Activated CD4-positive, alpha-beta memory T cell treated with anti-CD3 and anti-CD28 coated beads for 36 hours (primary cell): Measurements from ENCODE around the gene APP. TPM values are rescaled to one million over a fixed set of nuclear protein-coding genes. Genes with fewer than 3 reads are reported as not detected.

Experiments used
- CTCF ChIA-PET: fragments of 350-600 bp; sonication (Branson Sonifier 250); formaldehyde crosslinking; loops from one replicate; lab custom pipeline; 2021; ENCODE audit warnings: antibody characterized with exemption, inconsistent platforms; lab: Charles Lee
- POLR2A ChIA-PET: fragments of 350-600 bp; sonication (Branson Sonifier 250); formaldehyde crosslinking; loops from one replicate; lab custom pipeline; 2021; ENCODE audit warnings: antibody characterized with exemption; lab: Charles Lee
- DNase-seq: peaks from one replicate; pipeline ENCODE4 v3.0.0-alpha.2; 2020
- H3K27ac Mint-ChIP-seq: one replicate; pipeline ENCODE4 v1.8.0; 2021; ENCODE audit warnings: mixed read lengths
- H3K27me3 Mint-ChIP-seq: one replicate; pipeline ENCODE4 v1.8.0; 2021; ENCODE audit warnings: mixed read lengths
- H3K36me3 Mint-ChIP-seq: one replicate; pipeline ENCODE4 v1.8.0; 2021; ENCODE audit warnings: mixed read lengths
- H3K4me1 Mint-ChIP-seq: one replicate; pipeline ENCODE4 v1.8.0; 2021; ENCODE audit warnings: low read depth, mixed read lengths
- H3K4me3 Mint-ChIP-seq: one replicate; pipeline ENCODE4 v1.8.0; 2021; ENCODE audit warnings: mild to moderate bottlenecking, mixed read lengths
- H3K9me3 Mint-ChIP-seq: one replicate; pipeline ENCODE4 v1.8.0; 2021; ENCODE audit warnings: mixed read lengths
- intact Hi-C: fragments of 100-400 bp; cut with micrococcal nuclease; formaldehyde crosslinking; loops from one replicate; pipeline ENCODE4 v1.15.1; 2023
- total RNA-seq, 2 experiments: library from RNA; stranded (reverse); gene quantifications; one replicate each; pipeline ENCODE4 v1.2.3, GENCODE V29; 2021

APP gene
- 10 to 100 TPM; 46.3 to 47.1 TPM for total RNA-seq

DNA sequence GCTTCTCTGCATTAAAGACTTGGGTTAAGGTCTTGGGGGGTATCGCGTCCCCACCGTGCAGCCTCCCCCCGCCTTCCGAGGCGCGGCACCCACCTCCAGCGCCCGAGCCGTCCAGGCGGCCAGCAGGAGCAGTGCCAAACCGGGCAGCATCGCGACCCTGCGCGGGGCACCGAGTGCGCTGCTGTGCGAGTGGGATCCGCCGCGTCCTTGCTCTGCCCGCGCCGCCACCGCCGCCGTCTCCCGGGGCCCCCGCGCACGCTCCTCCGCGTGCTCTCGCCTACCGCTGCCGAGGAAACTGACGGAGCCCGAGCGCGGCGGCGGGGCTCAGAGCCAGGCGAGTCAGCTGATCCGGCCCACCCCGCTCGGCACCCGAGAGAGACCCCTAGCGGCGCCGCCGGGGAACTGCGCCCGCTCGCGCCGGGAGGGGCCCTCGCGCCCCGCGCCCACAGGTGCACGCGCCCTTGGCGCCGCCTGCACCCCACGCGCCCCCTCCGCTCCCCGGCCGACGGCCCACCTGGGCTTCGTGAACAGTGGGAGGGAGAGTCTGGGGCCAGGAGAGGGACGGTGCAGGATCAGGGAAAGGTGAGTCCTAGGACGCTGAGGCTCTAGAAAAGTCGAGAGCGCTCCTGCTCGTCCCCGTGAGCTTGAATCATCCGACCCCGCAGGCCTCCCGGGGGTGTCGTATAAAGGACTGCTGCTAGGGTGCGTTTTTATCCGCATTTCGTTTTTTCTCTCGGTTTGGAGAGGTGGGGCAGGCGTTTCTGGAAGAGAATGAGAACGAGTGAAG is at the start of gene APP:
Gene APP (minus strand): TSS at position 300 of the 787 bp plus-strand sequence. CDS start 150 bp downstream, at position 150.
- Mint-ChIP-seq H3K9me3 (no peaks in the 10 kb centered on the region), H3K36me3 (no peaks in the 10 kb centered on the region), H3K27me3 (peaks cover 2% of the 10 kb centered on the region), H3K4me1 (peaks cover 15% of the 10 kb centered on the region), H3K4me3 (peak within 1 kb of the TSS; percentile 88), H3K27ac (peak within 1 kb of the TSS; percentile 44)
- ChIA-PET CTCF (interaction anchor here (0.5 to 2.2 kb wide), 18 partner anchors 11 to 453 kb away, joined by 3 to 9 read pairs (median 3); no protein-coding TSS in a partner anchor), POLR2A (no interaction called here)
- intact Hi-C loops: loop anchor here (1.0 kb wide), 3 partner anchors 275 to 436 kb away; partner anchors contain the start of genes ATP5PF and GABPA
- peak; percentile 91 for DNase-seq

GRCh38 chr21:26212220-26212619 is 41.6 kb upstream of the APP start:
- no peak overlapping the region for H3K27ac Mint-ChIP-seq
- peaks cover under 1% of the 10 kb centered on the region for H3K9me3 Mint-ChIP-seq
- ChIA-PET POLR2A (no interaction called here), CTCF (no interaction called here)
- no peak overlapping the region for H3K4me3 Mint-ChIP-seq
- no peak for DNase-seq
- H3K4me1 Mint-ChIP-seq: no peaks in the 10 kb centered on the region
- peaks cover 3% of the 10 kb centered on the region for H3K27me3 Mint-ChIP-seq
- no peaks in the 10 kb centered on the region for H3K36me3 Mint-ChIP-seq
- intact Hi-C loops: no loop called here

DNA sequence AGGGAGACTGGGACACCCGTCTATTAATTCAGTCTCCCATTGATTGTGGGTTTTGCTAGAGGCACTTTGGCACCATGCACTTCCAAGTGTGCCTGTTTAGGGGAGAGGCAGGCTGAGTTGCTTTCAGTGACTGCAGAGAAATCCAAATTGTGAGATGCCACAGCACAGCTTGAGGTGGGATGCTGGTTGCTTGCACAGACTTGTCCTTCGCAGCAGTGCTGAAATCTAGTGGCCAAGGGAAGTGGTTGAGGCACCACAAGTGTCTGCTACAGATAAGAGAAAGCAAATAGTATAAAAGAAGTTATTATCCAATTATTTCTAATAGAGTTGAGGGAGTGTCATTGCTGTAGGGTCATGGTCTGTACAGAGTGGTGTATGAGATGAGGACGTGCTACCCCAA is 40.0 kb upstream of the APP start:
- H3K4me3 Mint-ChIP-seq: no peak overlapping the region

GRCh38 chr21:26207021-26207420 is 36.5 kb upstream of the APP start:
- intact Hi-C loops: no loop called here
- Mint-ChIP-seq H3K27me3 (peaks cover 3% of the 10 kb centered on the region), H3K36me3 (no peaks in the 10 kb centered on the region), H3K9me3 (no peaks in the 10 kb centered on the region), H3K4me1 (no peaks in the 10 kb centered on the region), H3K27ac (no peak overlapping the region), H3K4me3 (no peak overlapping the region)
- CTCF ChIA-PET: no interaction called here
- no peak for DNase-seq
- POLR2A ChIA-PET: no interaction called here

More for the DNA sequence above, 40.0 kb upstream of the APP start:
- intact Hi-C loops: no loop called here
- Mint-ChIP-seq H3K27ac (no peak overlapping the region), H3K36me3 (no peaks in the 10 kb centered on the region), H3K4me1 (no peaks in the 10 kb centered on the region), H3K27me3 (peaks cover 3% of the 10 kb centered on the region), H3K9me3 (no peaks in the 10 kb centered on the region)
- ChIA-PET CTCF (no interaction called here), POLR2A (no interaction called here)
- no peak for DNase-seq

GRCh38 chr21:26199456-26199855 is 28.9 kb upstream of the APP start:
- no peaks in the 10 kb centered on the region for H3K4me1 Mint-ChIP-seq
- H3K4me3 Mint-ChIP-seq: no peak overlapping the region
- no peak for DNase-seq
- ChIA-PET POLR2A (no interaction called here), CTCF (no interaction called here)
- no peaks in the 10 kb centered on the region for H3K36me3 Mint-ChIP-seq
- no peaks in the 10 kb centered on the region for H3K27me3 Mint-ChIP-seq
- H3K9me3 Mint-ChIP-seq: no peaks in the 10 kb centered on the region
- H3K27ac Mint-ChIP-seq: no peak overlapping the region
- intact Hi-C loops: loop anchor here (5.0 kb wide), 1 partner anchor 797 kb away; no protein-coding TSS in a partner anchor

- DNase-seq: no peak
- intact Hi-C loops: loop anchor here (5.0 kb wide), 1 partner anchor 793 kb away; no protein-coding TSS in a partner anchor
- H3K36me3 Mint-ChIP-seq: no peaks in the 10 kb centered on the region
- ChIA-PET CTCF (interaction anchor here (0.6 kb wide), 1 partner anchor 52 kb away, joined by 3 read pairs; no protein-coding TSS in a partner anchor), POLR2A (no interaction called here)
- H3K27me3 Mint-ChIP-seq: no peaks in the 10 kb centered on the region
- no peak overlapping the region for H3K4me3 Mint-ChIP-seq
- no peaks in the 10 kb centered on the region for H3K4me1 Mint-ChIP-seq
- H3K27ac Mint-ChIP-seq: no peak overlapping the region
- H3K9me3 Mint-ChIP-seq: no peaks in the 10 kb centered on the region
Measured at GRCh38 chr21:26195708-26196107, 25.1 kb upstream of the APP start.

DNA sequence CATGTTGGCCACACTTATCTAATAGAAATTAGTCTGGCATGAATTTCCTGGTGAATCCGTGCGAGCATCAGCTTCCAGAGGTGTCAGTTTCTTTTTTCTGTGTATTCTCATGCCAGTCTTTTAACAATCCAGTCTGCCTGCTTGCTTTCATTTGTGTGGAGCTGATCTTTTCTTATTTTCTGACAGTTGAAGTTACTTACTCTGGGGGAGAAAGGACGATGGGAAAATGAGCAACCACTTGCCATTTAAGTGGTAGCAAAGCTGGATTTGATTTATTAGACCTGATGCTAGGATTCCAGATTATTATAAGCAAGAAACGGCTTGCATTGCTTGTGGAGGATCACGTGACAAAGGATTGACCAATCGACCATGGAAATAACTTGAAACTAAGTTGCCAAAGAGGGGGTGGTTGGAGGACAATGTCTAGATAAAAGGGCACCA is 24.3 kb upstream of the APP start:
- H3K9me3 Mint-ChIP-seq: no peaks in the 10 kb centered on the region
- H3K27me3 Mint-ChIP-seq: no peaks in the 10 kb centered on the region
- CTCF ChIA-PET: no interaction called here

DNA sequence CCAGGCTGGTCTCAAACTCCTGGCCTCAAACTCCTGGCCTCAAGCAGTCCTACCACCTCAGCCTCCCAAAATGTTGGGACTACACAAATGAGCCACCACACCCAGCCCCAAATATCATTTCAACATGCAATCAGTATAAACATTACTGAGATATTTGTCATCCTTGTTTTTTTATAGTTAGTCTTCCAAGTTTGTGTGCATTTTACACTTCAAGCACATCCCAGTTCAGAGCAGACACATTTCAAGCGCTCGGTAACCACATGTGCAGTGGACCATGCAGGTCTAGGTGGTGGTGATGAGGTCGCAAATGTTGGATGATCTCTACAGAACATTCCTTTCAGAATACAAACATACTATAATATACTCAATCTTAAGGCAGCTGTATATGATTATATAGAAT is 23.8 kb upstream of the APP start:
- no peaks in the 10 kb centered on the region for H3K4me1 Mint-ChIP-seq
- no peak overlapping the region for H3K4me3 Mint-ChIP-seq
- no peak overlapping the region for H3K27ac Mint-ChIP-seq
- H3K36me3 Mint-ChIP-seq: no peaks in the 10 kb centered on the region
- no peaks in the 10 kb centered on the region for H3K9me3 Mint-ChIP-seq
- no peaks in the 10 kb centered on the region for H3K27me3 Mint-ChIP-seq
- ChIA-PET CTCF (no interaction called here), POLR2A (no interaction called here)
- intact Hi-C loops: no loop called here
- no peak for DNase-seq

More for the DNA sequence above, 24.3 kb upstream of the APP start:
- POLR2A ChIA-PET: no interaction called here
- intact Hi-C loops: loop anchor here (5.0 kb wide), 1 partner anchor 793 kb away; no protein-coding TSS in a partner anchor
- H3K36me3 Mint-ChIP-seq: no peaks in the 10 kb centered on the region
- DNase-seq: no peak
- no peak overlapping the region for H3K4me3 Mint-ChIP-seq
- H3K4me1 Mint-ChIP-seq: no peaks in the 10 kb centered on the region
- H3K27ac Mint-ChIP-seq: no peak overlapping the region

DNA sequence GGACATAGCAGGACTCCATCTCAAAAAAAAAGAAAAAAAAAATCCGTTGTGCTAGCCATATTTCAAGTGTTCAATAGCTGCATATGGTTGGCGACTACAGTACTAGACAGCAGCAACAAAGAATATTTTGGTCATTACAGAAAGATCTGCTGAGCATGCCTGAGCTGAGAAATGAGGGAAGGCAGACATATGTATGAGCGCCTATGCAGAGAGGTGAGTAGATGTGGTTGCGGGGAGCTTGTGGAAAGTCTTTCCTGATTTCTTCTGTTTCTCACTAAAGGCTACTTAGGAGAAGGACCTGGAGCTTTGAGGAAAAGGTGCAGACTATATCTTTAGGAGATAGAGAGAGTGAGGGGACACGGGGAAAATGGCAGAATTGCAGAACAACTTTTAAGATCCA is 21.0 kb upstream of the APP start:
- H3K9me3 Mint-ChIP-seq: no peaks in the 10 kb centered on the region
- CTCF ChIA-PET: interaction anchor here (0.6 kb wide), 1 partner anchor 67 kb away, joined by 3 read pairs; no protein-coding TSS in a partner anchor
- H3K4me3 Mint-ChIP-seq: no peak overlapping the region
- DNase-seq: no peak
- intact Hi-C loops: no loop called here
- POLR2A ChIA-PET: no interaction called here
- no peaks in the 10 kb centered on the region for H3K27me3 Mint-ChIP-seq
- H3K27ac Mint-ChIP-seq: no peak overlapping the region
- H3K4me1 Mint-ChIP-seq: no peaks in the 10 kb centered on the region
- H3K36me3 Mint-ChIP-seq: no peaks in the 10 kb centered on the region

DNA sequence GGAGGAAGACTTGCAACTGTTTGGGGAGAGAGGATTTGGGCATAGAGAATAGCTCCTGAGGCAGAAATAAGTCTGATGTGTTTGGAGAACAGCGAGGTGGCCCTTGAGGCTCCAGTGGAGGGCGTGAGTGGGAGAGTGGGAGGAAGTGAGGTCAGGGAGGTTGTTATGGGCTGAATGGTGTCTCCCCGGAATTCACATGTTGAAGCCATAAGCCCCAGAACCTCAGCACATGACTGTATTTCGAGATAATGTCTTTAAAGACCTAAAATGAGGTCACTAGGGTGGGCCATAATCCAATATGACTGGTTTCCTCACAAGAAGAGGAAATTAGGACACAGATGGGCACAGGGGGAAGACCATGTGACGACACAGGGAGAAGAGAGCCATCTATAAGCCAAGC is 17.9 kb upstream of the APP start:
- ChIA-PET CTCF (no interaction called here), POLR2A (no interaction called here)
- intact Hi-C loops: no loop called here
- Mint-ChIP-seq H3K4me1 (no peaks in the 10 kb centered on the region), H3K4me3 (no peak overlapping the region), H3K36me3 (no peaks in the 10 kb centered on the region), H3K27ac (no peak overlapping the region), H3K9me3 (peaks cover 3% of the 10 kb centered on the region), H3K27me3 (no peaks in the 10 kb centered on the region)
- no peak for DNase-seq

- Mint-ChIP-seq H3K9me3 (peaks cover 5% of the 10 kb centered on the region), H3K36me3 (no peaks in the 10 kb centered on the region), H3K27me3 (no peaks in the 10 kb centered on the region), H3K27ac (no peak overlapping the region), H3K4me3 (no peak overlapping the region), H3K4me1 (no peaks in the 10 kb centered on the region)
- no peak for DNase-seq
- POLR2A ChIA-PET: no interaction called here
- intact Hi-C loops: no loop called here
- CTCF ChIA-PET: no interaction called here
Measured at GRCh38 chr21:26185446-26185845, 14.9 kb upstream of the APP start.

DNA sequence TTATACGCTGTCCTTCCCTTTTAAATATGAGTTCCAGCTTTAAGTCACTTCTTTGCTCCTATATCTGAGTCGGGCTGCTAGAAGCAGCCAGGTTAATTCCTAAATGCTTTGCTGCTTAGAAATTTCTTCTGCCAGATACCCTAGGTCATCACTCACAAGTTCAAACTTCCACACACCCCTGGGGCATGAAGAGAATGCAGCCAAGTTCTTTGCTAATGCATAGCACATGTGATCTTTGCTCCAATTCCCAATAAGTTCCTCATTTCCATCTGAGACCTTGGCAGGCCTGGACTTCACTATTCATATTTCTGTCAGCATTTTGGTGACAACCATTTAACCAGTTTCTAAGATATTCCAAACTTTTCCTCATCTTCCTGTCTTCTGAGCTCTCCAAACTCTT is 14.5 kb upstream of the APP start:
- Mint-ChIP-seq H3K36me3 (no peaks in the 10 kb centered on the region), H3K27ac (no peak overlapping the region), H3K9me3 (peaks cover 5% of the 10 kb centered on the region), H3K4me3 (no peak overlapping the region), H3K4me1 (no peaks in the 10 kb centered on the region), H3K27me3 (no peaks in the 10 kb centered on the region)
- POLR2A ChIA-PET: no interaction called here
- intact Hi-C loops: no loop called here
- CTCF ChIA-PET: no interaction called here
- no peak for DNase-seq
